Activated naive CD8-positive, alpha-beta T cell treated with anti-CD3 and anti-CD28 coated beads, Interleukin-2, amount 10 ng/mL, durations not matched to agents 7 days and 5 days (primary cell): ENCODE results near the gene TSHZ3. TPM values are rescaled to one million over a fixed set of nuclear protein-coding genes. Genes with fewer than 3 reads are reported as not detected.

Experiments
- ATAC-seq: fragments of 150-1000 bp; cut with Tn5 transposase; one replicate; pipeline ENCODE4 v1.10.0; 2021; ENCODE audit warnings: low read depth, moderate library complexity
- POLR2A ChIA-PET: fragments of 350-600 bp; sonication (Branson Sonifier 250); formaldehyde crosslinking; loops from one replicate; lab custom pipeline; 2021; ENCODE audit warnings: antibody characterized with exemption; lab: Charles Lee
- DNase-seq: peaks from one replicate; pipeline ENCODE4 v3.0.0; 2021
- H3K27ac Mint-ChIP-seq: one replicate; pipeline ENCODE4 v1.8.0; 2022; ENCODE audit warnings: mild to moderate bottlenecking, mixed read lengths
- H3K27me3 Mint-ChIP-seq: one replicate; pipeline ENCODE4 v1.8.0; 2022; ENCODE audit warnings: mild to moderate bottlenecking, moderate library complexity, mixed read lengths
- H3K36me3 Mint-ChIP-seq: one replicate; pipeline ENCODE4 v1.8.0; 2021; ENCODE audit warnings: mild to moderate bottlenecking, mixed read lengths
- H3K4me1 Mint-ChIP-seq: one replicate; pipeline ENCODE4 v1.8.0; 2021; ENCODE audit warnings: mixed read lengths
- H3K4me3 Mint-ChIP-seq: one replicate; pipeline ENCODE4 v1.8.0; 2022; ENCODE audit warnings: mild to moderate bottlenecking, moderate library complexity, mixed read lengths
- H3K9me3 Mint-ChIP-seq: one replicate; pipeline ENCODE4 v1.8.0; 2021; ENCODE audit warnings: mixed read lengths
- total RNA-seq, 2 experiments: library from RNA; stranded (reverse); gene quantifications; one replicate each; pipeline ENCODE4 v1.2.3, GENCODE V29; 2021

The TSHZ3 gene
- total RNA-seq, 2 experiments from 2014 or later, result 0.45 to 1.00 TPM

DNA sequence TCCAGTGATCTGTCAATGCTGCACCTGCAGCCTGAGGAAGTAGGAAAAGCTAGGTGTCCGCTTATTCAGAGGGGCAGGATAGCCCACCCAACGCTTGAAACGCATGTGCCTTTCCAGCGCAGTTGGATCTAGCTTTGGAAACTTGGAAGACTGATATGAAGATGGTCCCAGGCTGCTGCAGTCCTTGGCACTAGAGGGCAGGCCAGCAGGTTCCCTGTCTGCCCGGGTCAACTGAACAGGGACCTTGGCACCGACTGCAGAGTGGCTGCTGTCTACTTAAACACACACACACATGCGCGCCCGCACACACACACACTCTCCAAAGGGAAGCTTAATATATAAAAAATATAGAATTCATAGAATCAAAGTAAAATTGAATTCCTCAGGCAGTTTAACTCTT lies 100.0 kb downstream of the TSHZ3 start:
- no peaks in the 10 kb centered on the region for H3K4me1 Mint-ChIP-seq
- H3K36me3 Mint-ChIP-seq, result no peaks in the 10 kb centered on the region
- peaks cover 2% of the 10 kb centered on the region for H3K27me3 Mint-ChIP-seq
- POLR2A ChIA-PET, result no interaction called here
- H3K27ac Mint-ChIP-seq, result no peak overlapping the region
- DNase-seq (no peak), ATAC-seq (no peak)
- H3K9me3 Mint-ChIP-seq, result no peaks in the 10 kb centered on the region
- H3K4me3 Mint-ChIP-seq, result no peak overlapping the region

DNA sequence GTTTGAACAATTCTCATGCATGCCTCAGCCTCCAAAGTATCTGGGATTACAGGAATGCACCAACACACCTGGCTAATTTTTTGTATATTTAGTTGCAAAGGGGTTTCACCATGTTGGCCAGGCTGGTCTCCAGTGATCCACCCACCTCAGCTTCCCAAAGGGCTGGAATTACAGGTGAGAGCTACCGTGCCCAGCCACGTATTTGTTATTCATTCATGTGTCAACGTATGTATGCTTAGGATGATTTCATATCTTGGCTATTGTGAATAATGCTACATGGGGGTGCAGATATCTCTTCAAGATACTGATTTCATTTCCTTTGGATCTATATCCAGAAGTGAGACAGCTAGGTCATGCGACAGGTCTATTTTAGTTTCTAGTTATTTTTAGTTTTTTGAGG lies 113.4 kb downstream of the TSHZ3 start:
- Mint-ChIP-seq H3K27me3 (peaks cover 25% of the 10 kb centered on the region), H3K36me3 (no peaks in the 10 kb centered on the region), H3K4me3 (no peak overlapping the region), H3K9me3 (peaks cover 3% of the 10 kb centered on the region), H3K4me1 (no peaks in the 10 kb centered on the region), H3K27ac (no peak overlapping the region)
- DNase-seq (no peak), ATAC-seq (no peak)
- POLR2A ChIA-PET, result no interaction called here

DNA sequence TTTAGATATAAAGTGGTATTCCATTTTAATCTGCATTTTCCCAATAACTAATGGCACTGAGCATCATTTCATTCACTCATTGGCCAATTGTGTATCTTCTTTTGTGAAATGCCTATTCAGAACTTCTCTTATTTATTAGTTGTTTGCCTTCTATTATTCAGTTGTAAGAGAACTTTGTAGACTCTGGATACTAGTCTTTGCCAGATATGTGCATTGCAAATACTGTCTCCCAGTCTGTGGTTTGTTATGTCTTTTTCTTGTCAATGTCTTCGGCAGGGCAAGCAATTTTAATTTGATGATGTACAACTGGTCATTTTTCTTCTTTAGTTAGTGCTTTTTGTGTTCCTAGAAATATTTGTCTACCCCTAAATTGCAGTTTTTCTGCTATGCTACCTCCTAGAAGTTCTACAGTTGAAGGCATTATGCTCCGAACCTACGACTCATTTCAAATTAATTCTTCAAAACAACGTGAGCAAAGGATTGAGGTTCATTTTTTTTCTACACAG lies 115.9 kb downstream of the TSHZ3 start:
- Mint-ChIP-seq H3K9me3 (peaks cover 3% of the 10 kb centered on the region), H3K4me3 (no peak overlapping the region), H3K36me3 (no peaks in the 10 kb centered on the region), H3K27ac (no peak overlapping the region), H3K27me3 (peaks cover 33% of the 10 kb centered on the region), H3K4me1 (no peaks in the 10 kb centered on the region)
- ATAC-seq (no peak), DNase-seq (no peak)
- POLR2A ChIA-PET, result no interaction called here

GRCh38 chr19:31232871-31233270 lies 116.4 kb downstream of the TSHZ3 start:
- ATAC-seq, result no peak
- H3K4me3 Mint-ChIP-seq, result no peak overlapping the region
- DNase-seq, result no peak
- POLR2A ChIA-PET, result no interaction called here
- no peak overlapping the region for H3K27ac Mint-ChIP-seq
- peaks cover 33% of the 10 kb centered on the region for H3K27me3 Mint-ChIP-seq
- peaks cover 3% of the 10 kb centered on the region for H3K9me3 Mint-ChIP-seq
- no peaks in the 10 kb centered on the region for H3K36me3 Mint-ChIP-seq
- H3K4me1 Mint-ChIP-seq, result no peaks in the 10 kb centered on the region

GRCh38 chr19:31232180-31232579 lies 117.1 kb downstream of the TSHZ3 start:
- DNase-seq, result no peak
- peaks cover 3% of the 10 kb centered on the region for H3K9me3 Mint-ChIP-seq
- H3K36me3 Mint-ChIP-seq, result no peaks in the 10 kb centered on the region
- no peak for ATAC-seq
- H3K27ac Mint-ChIP-seq, result no peak overlapping the region
- H3K4me1 Mint-ChIP-seq, result no peaks in the 10 kb centered on the region
- H3K4me3 Mint-ChIP-seq, result no peak overlapping the region
- peaks cover 33% of the 10 kb centered on the region for H3K27me3 Mint-ChIP-seq
- POLR2A ChIA-PET, result no interaction called here

- no peak for DNase-seq
- Mint-ChIP-seq H3K27me3 (peaks cover 27% of the 10 kb centered on the region), H3K4me3 (no peak overlapping the region), H3K36me3 (no peaks in the 10 kb centered on the region), H3K9me3 (peaks cover 3% of the 10 kb centered on the region), H3K4me1 (no peaks in the 10 kb centered on the region), H3K27ac (no peak overlapping the region)
- POLR2A ChIA-PET, result no interaction called here
- ATAC-seq, result no peak
These were observed 118.0 kb downstream of the TSHZ3 start for GRCh38 chr19:31231237-31231636.

DNA sequence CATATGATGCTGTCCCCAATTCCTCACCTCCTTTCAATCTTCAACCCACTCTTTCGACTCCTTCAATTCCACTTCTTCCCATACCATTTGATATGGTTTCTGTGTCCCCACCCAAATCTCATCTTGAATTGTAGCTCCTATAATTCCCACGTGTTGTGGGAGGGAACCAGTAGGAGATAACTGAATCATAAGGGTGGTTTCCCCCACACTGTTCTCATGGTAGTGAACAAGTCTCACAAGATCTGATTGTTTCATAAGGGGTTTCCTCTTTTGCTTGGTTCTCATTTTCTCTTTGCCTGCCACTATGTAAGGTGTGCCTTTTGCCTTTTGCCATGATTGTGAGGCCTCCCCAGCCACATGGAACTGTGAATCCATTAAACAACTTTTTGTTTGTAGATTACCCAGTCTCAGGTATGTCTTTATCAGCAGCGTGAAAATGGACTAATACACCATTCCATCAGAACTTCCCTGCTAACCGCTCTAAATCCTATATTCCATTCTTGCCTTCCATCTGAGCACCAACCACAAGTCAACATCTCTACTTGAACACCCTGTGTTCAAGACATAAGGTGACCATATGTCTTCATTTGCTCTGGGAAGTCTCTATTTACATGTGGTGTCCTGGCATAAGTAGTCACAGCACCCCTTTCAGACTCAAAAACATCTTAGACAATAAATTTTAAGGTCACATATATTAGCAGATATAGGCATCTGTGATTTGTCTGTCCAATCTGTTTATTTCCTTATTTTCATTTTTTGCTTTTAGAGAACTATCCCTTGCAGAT lies 122.9 kb downstream of the TSHZ3 start:
- ATAC-seq (no peak), DNase-seq (no peak)
- no peak overlapping the region for H3K4me3 Mint-ChIP-seq
- POLR2A ChIA-PET, result no interaction called here
- H3K4me1 Mint-ChIP-seq, result peaks cover 9% of the 10 kb centered on the region
- peaks cover 13% of the 10 kb centered on the region for H3K27me3 Mint-ChIP-seq
- H3K9me3 Mint-ChIP-seq, result peaks cover 5% of the 10 kb centered on the region
- peaks cover 1% of the 10 kb centered on the region for H3K36me3 Mint-ChIP-seq
- peak overlapping the region; percentile 36 for H3K27ac Mint-ChIP-seq
